Measurements from ENCODE around the gene KCNA10. TPM values are rescaled to one million over a fixed set of nuclear protein-coding genes. Genes with fewer than 3 reads are reported as not detected.
A peak's percentile ranks its signal among the peaks of the same experiment; 100 is the strongest.

The KCNA10 gene
- total and polyA plus RNA-seq, 2 experiments from 2014 or later = not detected

DNA sequence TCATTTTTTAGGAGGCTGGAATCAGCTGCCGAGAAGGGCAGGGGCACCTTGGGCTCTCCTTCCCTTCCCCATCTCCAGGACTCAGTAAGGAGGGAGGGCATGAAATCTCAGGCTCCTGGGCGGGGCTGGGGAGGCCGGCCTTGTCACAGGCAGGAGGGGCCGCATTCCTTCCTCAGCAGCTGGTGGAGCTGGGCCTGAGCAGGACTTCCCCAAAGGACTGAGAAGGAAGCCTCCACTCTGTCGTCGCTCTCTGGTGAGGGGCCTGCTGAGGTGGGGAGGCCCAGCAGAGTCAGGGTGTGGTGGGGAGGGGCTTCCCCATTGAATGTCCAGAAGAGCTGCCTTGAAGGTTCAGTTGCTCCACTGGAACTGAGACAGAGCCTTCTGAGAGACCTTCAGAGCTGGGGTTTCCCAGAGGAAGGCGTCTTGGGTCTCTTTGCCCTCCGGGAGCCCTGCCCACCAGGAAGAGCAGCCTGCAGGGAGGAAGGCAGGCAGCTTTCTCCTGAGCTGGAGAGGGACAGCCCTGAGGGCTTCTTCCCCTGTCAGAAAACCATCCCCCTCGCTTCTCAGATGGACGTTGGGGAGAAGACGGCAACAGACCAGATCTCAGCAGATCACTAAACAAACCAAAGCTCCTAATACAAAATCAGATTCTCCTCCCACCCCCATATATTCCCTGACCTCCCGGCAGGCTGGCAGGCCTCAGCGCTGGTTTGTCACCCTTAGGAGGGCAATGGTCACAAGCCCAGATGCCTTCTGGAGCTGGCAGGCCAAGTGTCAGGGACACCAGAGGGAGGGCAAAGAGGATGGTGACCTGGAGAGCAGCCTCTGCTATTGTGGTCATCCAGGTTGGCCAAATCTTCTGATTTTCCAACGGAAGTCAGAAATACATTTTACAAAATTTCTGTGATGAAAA lies 10.7 kb downstream of the KCNA10 start:
- no peak overlapping the region; the same call in 1 of the 2 replicates for H3K27ac Mint-ChIP-seq
- H3K4me1 ChIP-seq (ENCODE audit: insufficient read depth) = no peaks in the 10 kb centered on the region
- DNase-seq (ENCODE audit: low spot score) (peak; percentile 63), ATAC-seq (peak; percentile 93)
- H3K4me3 Mint-ChIP-seq = no peak overlapping the region
- no peak overlapping the region for H3K27ac ChIP-seq (ENCODE audit: low read depth)
- no peaks in the 10 kb centered on the region for H3K27me3 ChIP-seq (ENCODE audit: insufficient read depth)
- peaks cover 16% of the 10 kb centered on the region for H3K4me1 Mint-ChIP-seq
- H3K27me3 Mint-ChIP-seq (ENCODE audit: insufficient read depth, low read depth, poor library complexity) = peaks cover 9% of the 10 kb centered on the region
- H2AFZ ChIP-seq = peak overlapping the region; percentile 85
- no peaks in the 10 kb centered on the region for H3K79me2 ChIP-seq (replicated peaks; ENCODE audit: insufficient read depth)
- no peaks in the 10 kb centered on the region for H3F3A ChIP-seq (replicated peaks; ENCODE audit: low read depth)
- H3K4me3 ChIP-seq = no peak overlapping the region
- H3K4me2 ChIP-seq = peak overlapping the region; percentile 36
- no peaks in the 10 kb centered on the region for H3K36me3 ChIP-seq (ENCODE audit: insufficient read depth)
- H3K36me3 Mint-ChIP-seq (ENCODE audit: low read depth) = no peaks in the 10 kb centered on the region
- TF ChIP-seq POLR2AphosphoS5 (IDR thresholded peaks at IDR 0.05; ENCODE audit: low read depth) = no peak
- TF ChIP-seq, protein P1, sequence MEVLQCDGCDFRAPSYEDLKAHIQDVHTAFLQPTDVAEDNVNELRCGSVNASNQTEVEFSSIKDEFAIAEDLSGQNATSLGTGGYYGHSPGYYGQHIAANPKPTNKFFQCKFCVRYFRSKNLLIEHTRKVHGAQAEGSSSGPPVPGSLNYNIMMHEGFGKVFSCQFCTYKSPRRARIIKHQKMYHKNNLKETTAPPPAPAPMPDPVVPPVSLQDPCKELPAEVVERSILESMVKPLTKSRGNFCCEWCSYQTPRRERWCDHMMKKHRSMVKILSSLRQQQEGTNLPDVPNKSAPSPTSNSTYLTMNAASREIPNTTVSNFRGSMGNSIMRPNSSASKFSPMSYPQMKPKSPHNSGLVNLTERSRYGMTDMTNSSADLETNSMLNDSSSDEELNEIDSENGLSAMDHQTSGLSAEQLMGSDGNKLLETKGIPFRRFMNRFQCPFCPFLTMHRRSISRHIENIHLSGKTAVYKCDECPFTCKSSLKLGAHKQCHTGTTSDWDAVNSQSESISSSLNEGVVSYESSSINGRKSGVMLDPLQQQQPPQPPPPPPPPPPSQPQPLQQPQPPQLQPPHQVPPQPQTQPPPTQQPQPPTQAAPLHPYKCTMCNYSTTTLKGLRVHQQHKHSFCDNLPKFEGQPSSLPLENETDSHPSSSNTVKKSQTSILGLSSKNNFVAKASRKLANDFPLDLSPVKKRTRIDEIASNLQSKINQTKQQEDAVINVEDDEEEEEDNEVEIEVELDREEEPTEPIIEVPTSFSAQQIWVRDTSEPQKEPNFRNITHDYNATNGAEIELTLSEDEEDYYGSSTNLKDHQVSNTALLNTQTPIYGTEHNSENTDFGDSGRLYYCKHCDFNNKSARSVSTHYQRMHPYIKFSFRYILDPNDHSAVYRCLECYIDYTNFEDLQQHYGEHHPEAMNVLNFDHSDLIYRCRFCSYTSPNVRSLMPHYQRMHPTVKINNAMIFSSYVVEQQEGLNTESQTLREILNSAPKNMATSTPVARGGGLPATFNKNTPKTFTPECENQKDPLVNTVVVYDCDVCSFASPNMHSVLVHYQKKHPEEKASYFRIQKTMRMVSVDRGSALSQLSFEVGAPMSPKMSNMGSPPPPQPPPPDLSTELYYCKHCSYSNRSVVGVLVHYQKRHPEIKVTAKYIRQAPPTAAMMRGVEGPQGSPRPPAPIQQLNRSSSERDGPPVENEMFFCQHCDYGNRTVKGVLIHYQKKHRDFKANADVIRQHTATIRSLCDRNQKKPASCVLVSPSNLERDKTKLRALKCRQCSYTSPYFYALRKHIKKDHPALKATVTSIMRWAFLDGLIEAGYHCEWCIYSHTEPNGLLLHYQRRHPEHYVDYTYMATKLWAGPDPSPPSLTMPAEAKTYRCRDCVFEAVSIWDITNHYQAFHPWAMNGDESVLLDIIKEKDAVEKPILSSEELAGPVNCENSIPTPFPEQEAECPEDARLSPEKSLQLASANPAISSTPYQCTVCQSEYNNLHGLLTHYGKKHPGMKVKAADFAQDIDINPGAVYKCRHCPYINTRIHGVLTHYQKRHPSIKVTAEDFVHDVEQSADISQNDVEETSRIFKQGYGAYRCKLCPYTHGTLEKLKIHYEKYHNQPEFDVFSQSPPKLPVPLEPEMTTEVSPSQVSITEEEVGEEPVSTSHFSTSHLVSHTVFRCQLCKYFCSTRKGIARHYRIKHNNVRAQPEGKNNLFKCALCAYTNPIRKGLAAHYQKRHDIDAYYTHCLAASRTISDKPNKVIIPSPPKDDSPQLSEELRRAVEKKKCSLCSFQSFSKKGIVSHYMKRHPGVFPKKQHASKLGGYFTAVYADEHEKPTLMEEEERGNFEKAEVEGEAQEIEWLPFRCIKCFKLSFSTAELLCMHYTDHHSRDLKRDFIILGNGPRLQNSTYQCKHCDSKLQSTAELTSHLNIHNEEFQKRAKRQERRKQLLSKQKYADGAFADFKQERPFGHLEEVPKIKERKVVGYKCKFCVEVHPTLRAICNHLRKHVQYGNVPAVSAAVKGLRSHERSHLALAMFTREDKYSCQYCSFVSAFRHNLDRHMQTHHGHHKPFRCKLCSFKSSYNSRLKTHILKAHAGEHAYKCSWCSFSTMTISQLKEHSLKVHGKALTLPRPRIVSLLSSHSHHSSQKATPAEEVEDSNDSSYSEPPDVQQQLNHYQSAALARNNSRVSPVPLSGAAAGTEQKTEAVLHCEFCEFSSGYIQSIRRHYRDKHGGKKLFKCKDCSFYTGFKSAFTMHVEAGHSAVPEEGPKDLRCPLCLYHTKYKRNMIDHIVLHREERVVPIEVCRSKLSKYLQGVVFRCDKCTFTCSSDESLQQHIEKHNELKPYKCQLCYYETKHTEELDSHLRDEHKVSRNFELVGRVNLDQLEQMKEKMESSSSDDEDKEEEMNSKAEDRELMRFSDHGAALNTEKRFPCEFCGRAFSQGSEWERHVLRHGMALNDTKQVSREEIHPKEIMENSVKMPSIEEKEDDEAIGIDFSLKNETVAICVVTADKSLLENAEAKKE (CRISPR knock-in tag; IDR thresholded peaks at IDR 0.05) = peak; percentile 49
- no peaks in the 10 kb centered on the region for H3K9me3 Mint-ChIP-seq
- H4K20me1 ChIP-seq (replicated peaks; ENCODE audit: insufficient read depth) = no peaks in the 10 kb centered on the region
- no peaks in the 10 kb centered on the region; the same call in 1 of the 2 replicates for H3K9me2 ChIP-seq (ENCODE audit: insufficient read depth)

DNA sequence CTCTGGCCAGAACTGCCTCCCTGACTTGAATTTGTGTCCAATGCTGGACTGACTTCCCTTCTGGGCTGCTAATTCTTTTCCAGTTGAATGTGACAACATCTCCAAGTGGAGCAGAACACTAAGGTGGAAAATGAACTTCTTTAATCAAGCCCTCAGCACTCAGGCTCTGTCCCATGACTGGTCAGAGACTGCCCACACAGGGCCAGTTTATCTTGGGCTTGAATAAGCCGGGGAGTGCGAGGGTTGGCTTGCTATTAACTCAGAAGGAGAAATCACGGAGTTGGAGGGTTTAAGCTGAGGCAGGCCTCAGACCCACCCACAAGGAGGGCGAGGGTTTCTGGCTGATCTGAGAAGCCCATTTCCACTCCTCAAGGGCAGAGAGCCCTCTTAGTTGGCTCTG lies 12.4 kb downstream of the KCNA10 start:
- no peaks in the 10 kb centered on the region for H3K36me3 ChIP-seq (ENCODE audit: insufficient read depth)
- H3K4me2 ChIP-seq = no peak overlapping the region
- H3K4me3 ChIP-seq = no peak overlapping the region
- H3K27ac ChIP-seq (ENCODE audit: low read depth) = no peak overlapping the region
- Mint-ChIP-seq H3K27me3 (ENCODE audit: insufficient read depth, low read depth, poor library complexity) (peaks cover 7% of the 10 kb centered on the region), H3K9me3 (no peaks in the 10 kb centered on the region), H3K4me3 (no peak overlapping the region), H3K36me3 (ENCODE audit: low read depth) (no peaks in the 10 kb centered on the region), H3K4me1 (peaks cover 15% of the 10 kb centered on the region), H3K27ac (no peak overlapping the region)
- H3F3A ChIP-seq (replicated peaks; ENCODE audit: low read depth) = no peaks in the 10 kb centered on the region
- H3K79me2 ChIP-seq (replicated peaks; ENCODE audit: insufficient read depth) = no peaks in the 10 kb centered on the region
- DNase-seq (ENCODE audit: low spot score) (no peak), ATAC-seq (no peak)
- no peaks in the 10 kb centered on the region for H4K20me1 ChIP-seq (replicated peaks; ENCODE audit: insufficient read depth)
- H2AFZ ChIP-seq = no peak overlapping the region
- no peaks in the 10 kb centered on the region; the same call in 1 of the 2 replicates for H3K9me2 ChIP-seq (ENCODE audit: insufficient read depth)
- TF ChIP-seq, protein P2, sequence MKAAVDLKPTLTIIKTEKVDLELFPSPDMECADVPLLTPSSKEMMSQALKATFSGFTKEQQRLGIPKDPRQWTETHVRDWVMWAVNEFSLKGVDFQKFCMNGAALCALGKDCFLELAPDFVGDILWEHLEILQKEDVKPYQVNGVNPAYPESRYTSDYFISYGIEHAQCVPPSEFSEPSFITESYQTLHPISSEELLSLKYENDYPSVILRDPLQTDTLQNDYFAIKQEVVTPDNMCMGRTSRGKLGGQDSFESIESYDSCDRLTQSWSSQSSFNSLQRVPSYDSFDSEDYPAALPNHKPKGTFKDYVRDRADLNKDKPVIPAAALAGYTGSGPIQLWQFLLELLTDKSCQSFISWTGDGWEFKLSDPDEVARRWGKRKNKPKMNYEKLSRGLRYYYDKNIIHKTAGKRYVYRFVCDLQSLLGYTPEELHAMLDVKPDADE (IDR thresholded peaks at IDR 0.05) = no peak
- no peak for TF ChIP-seq NANOG (IDR thresholded peaks at IDR 0.05; ENCODE audit: borderline replicate concordance)
- H3K27me3 ChIP-seq (ENCODE audit: insufficient read depth) = no peaks in the 10 kb centered on the region
- no peaks in the 10 kb centered on the region for H3K4me1 ChIP-seq (ENCODE audit: insufficient read depth)
